ENCODE data around the gene GPRC5D.

GPRC5D gene

DNA sequence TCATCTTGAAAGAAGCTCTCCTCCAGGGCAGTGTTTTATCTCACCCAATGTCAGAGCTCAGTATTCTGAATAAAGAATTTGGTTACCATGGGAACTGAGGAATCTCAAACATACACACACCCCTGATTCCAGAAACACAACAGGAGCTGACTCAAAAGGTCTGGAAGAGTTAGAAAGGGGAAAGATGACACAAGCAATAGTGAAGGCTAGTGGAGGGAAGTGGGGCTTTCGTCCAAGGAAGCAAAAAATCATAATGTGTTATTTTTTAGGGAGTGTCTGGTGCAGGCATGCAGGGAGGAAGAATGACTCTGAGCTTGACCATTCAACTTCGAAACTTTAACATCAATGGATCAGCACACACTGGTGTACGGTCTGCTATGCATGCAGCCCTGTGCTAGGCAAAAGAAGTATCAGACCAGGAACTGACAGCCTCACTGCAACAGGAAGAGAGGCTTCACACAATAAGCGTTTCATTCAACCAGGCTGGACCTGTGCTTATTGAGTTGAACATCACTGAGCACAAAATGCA lies 27.8 kb upstream of the GPRC5D start:
- DNase-seq (ENCODE audit: low read depth in 1 of 2, low spot score in 1 of 2) = no peak

- DNase-seq (ENCODE audit: low read depth in 1 of 2, low spot score in 1 of 2) = no peak
These were observed 27.2 kb upstream of the GPRC5D start for GRCh38 chr12:12979126-12979525.

GRCh38 chr12:12977231-12977630 lies 25.3 kb upstream of the GPRC5D start:
- DNase-seq (ENCODE audit: low read depth in 1 of 2, low spot score in 1 of 2) = no peak

DNA sequence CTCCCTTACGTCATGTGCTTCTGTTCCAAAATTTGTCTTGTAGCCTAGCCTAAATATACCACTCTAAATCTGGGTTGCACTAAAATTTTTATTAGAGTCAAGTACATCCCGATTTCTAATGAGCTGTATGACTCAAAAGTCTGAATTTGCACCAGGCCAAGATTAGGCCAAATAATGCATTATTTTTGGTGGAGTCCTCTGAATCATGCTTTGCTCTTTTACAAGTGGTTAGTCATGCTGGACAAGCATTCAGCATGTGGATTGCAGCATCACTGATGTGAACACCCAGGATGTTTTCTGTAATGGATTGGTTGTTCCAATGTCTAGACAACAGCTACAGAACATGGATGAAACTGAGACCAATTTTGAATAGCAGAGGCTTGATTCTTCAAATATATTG lies 24.4 kb upstream of the GPRC5D start:
- DNase-seq (ENCODE audit: low read depth in 1 of 2, low spot score in 1 of 2) = no peak

DNA sequence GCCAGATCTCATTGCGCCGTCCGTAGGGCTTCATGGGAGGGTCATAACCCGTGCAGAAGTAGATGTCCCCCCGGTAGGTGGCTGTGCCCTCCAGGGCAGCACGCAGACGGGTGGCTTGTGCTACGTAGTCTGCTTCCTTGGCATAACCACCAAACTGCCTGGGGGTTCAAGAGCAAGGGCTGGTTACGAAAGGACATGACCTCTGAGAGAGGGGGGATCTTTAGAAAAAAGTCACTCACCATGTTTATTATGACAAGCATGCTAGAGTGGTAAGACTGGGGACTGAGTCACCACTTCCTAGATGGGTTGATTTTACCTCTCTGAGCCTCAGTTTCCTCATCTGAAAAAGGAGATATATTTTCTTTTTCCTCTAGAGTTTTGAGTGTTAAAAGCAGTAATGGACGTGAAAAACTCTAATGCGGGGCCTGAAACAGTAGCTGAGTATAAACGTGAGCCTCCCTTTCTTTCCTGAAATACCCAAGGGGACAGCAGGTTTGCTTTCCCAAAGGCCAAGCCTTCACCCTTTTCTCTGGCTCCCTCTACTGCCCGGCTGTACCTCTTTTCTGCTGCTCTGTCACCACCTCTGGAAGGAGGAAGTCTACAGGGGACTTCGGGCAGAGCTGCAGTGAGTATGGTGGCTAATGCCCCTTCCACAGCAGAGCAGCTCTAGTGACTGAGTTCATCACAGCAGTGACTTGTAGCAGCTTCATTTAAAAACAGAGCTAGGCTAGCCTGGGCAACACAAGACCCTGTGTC lies 23.5 kb upstream of the GPRC5D start:
- no peak for DNase-seq (ENCODE audit: low read depth in 1 of 2, low spot score in 1 of 2)

- DNase-seq (ENCODE audit: low read depth in 1 of 2, low spot score in 1 of 2) = no peak
These were observed 22.2 kb upstream of the GPRC5D start for GRCh38 chr12:12974211-12974610.

GRCh38 chr12:12973019-12973418 lies 21.0 kb upstream of the GPRC5D start:
- no peak for DNase-seq (ENCODE audit: low read depth in 1 of 2, low spot score in 1 of 2)

- no peak for DNase-seq (ENCODE audit: low read depth in 1 of 2, low spot score in 1 of 2)
These were observed 13.9 kb upstream of the GPRC5D start for GRCh38 chr12:12965836-12966235.

GRCh38 chr12:12964255-12964654 lies 12.3 kb upstream of the GPRC5D start:
- no peak for DNase-seq (ENCODE audit: low read depth in 1 of 2, low spot score in 1 of 2)

DNA sequence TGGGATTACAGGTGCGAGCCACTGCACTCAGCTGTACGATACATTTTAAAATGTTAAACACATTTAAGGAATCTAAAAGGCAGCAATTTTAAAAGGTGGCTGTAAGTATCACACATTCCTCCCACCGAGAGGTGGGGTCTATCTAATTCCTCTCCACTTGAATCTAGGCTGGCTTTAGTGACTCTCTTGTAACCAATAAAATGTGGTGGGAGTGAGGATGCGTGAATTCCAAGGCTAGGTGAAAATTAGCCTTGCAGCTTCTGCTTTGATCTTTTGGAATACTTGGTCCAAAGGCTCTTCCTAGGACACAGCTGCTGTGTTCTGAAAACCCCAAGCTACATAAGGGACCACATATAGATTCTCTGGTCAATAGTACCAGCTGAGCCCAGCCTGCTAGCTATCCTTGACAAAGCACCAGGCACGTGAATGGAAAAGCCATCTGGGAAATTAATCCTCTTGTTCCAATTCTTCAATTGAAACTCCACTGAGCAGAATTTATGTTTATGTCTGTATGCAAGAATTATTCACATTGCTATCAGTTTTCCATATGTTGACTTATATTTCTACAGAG lies 8.8 kb upstream of the GPRC5D start:
- DNase-seq (ENCODE audit: low read depth in 1 of 2, low spot score in 1 of 2) = no peak

GRCh38 chr12:12958886-12959285 lies 6.9 kb upstream of the GPRC5D start:
- DNase-seq (ENCODE audit: low read depth in 1 of 2, low spot score in 1 of 2) = no peak

- no peak for DNase-seq (ENCODE audit: low read depth in 1 of 2, low spot score in 1 of 2)
These were observed 3.1 kb upstream of the GPRC5D start for GRCh38 chr12:12954878-12955625.

GRCh38 chr12:12954356-12954755 lies 2.4 kb upstream of the GPRC5D start:
- DNase-seq (ENCODE audit: low read depth in 1 of 2, low spot score in 1 of 2) = no peak

DNA sequence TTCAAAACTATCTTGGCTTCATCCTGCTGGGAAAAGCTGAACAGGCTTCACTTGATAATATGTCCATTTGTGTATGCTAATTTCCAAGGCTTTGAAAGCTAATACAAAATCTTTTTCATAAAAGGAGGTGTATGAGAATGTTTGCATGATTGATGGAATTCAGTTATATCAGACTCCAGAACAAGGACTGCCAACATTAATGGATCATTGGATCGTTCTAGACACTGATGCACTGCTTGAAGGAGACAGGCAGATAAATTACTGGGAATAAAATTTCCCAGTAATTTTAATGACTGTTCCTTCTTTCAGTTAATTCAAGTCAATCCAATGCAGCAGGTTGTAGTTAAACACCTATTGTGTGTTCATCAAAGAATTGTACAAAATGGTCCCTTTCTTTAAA lies 466 bp downstream of the GPRC5D start:
- no peak for DNase-seq (ENCODE audit: low read depth in 1 of 2, low spot score in 1 of 2)

DNA sequence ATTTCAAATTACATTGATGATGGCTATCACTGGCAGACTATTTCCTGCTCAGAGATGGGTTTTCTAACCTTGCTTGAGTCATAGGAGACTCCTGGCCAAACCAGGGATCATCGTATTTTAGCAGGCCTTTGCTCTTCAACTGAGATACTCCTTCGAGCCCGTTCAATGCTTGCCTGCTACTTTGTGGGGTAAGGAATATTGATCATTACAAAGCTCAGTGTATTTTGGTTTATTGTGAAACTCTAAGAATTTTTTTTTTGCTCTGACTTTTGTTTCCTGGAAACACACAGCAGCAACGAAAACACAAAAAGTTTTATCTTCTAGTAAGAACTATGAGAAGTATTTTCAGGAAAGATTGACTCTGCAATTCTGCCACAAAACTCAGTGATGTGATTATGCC lies 4.1 kb downstream of the GPRC5D start:
- no peak for DNase-seq (ENCODE audit: low read depth in 1 of 2, low spot score in 1 of 2)

DNA sequence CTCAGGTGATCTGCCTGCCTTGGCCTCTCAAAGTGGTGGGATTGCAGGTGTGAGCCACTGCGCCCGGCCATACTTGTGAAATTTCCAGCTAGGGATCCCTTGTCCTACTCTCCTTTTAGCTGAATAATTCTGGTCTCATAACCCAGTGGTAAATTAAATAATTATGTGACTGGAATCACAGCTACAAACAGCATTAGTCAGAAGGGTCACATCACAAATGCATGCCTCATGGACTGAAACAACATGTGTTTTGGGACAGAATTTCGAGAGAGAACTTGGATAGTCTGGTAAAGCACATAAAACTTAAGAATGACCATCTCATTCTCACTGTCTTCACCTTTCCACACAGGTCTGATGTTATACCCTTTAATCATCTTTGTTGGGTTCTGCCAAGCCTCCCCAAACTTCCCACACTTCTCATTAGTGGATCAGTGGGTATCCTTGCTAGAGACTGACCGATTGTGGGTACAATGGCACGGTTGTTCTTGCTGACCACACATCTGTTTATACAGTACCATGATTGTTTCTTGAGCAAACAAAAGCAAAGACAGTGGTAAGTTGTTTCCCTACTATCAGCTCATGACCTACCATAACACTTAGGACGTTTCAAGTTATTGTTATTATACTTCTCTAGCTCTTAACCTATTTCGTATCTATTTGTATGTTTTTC lies 5.1 kb downstream of the GPRC5D start:
- DNase-seq (ENCODE audit: low read depth in 1 of 2, low spot score in 1 of 2) = no peak

DNA sequence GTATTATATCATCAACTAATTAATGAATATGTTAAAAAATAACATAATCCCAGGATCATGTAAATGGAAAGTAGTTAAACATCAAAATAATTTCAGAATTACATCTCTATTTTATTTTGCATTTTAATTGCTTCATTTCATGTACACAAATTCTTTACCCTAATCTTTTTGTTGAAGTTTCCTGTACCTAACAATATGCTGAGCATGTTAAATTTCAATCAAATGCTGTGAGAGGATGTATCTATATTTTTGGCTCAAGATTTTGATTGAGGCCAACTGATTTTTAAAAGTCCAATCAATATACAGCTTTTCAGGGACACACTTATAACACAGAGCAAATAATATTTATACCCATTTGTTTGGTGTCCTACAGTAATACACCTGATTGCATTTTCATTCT lies 6.4 kb downstream of the GPRC5D start:
- DNase-seq (ENCODE audit: low read depth in 1 of 2, low spot score in 1 of 2) = no peak

DNA sequence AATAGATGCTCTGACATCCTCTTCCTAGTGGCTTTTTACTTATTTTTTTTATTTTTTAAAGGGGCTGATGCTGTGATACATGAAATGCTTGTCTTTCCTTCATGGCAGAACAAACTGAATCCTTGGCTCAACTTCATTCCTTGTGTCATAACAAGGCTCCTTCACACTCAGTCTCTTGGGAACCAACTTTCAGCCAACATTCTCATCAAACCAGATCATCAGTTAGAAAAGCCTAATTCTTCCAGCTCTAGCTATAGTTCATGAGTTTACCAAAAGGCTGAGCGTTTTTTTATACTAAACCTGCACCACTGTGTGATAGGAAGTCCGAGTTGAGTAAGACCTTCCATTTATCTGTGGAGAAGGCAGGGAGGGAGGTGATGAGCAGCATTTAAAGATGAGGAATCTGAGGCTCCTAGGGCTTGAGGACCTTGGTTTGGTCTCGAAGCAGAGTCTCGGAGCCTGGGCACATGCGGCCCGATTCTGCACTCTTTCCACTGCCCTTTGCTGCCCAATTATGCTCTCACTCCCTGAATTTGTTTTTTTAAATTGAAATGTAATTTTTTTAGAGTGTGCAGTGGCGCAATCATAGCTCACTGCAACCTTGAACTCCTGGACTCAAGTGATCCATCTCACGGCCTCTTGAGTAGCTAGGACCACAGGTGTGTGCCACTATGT lies 8.2 kb downstream of the GPRC5D start:
- DNase-seq (ENCODE audit: low read depth in 1 of 2, low spot score in 1 of 2) = no peak

DNA sequence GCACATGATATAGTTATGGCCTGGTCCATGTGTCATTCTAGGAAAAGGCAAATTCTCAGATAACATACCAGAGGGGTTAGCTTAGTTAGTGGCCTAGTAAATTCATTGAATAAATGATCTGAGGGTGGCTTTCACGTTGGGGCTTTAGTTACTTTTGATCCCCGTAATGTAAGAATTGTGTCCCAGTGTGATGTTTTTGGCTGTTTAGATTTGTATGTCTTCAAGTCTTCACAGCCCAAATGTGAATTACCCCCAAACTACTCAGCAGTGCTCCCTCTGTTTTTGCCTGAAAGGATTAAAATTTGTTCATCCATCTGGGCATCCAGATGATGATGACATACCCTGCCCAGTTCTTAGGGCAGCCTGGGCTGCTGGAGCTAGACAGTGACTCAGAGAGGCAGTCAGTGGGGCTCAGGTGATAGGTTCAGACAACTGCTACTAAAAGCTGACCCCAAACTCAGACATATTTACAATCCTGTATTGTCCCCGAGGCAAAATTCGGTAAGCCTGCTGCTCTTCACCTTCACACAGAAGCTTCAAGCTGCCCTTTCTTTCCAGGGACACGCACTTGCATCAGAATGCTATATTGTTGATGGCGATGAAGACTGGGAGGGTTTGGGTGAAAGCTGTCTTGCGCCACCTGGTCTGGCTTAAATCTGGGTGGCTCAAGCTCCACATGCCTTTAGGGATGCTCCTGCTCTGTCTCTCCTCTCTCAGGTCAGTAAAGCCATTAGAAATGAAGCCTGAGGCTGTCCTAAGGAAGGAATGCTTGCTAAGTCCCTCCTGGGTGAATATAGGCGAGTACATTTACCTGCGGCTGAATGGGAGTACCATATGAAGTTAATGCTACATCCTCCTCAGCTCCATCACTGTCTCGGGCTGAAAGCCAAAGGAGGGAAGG lies 10.3 kb downstream of the GPRC5D start:
- DNase-seq (ENCODE audit: low read depth in 1 of 2, low spot score in 1 of 2) = no peak

DNA sequence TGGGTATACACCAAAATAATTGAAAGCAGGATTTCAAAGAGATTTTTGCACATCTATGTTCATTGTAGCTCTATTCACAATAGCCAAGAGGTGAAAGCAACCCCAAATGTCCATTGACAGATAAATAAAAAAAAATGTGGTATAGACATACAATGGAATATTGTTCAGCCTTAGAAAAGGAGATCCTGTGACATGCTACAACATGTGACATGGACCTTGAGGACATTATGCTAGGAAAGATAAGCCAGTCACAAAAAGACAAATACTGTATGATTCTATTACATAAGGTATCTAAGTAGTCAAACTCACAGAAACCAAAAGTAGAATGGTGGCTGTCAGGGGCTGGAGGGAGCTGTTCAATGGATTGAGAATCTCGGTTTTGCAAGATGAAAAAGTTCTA lies 12.1 kb downstream of the GPRC5D start:
- DNase-seq (ENCODE audit: low read depth in 1 of 2, low spot score in 1 of 2) = no peak

Data from stimulated activated CD4-positive, alpha-beta T cell treated with anti-CD3 and anti-CD28 coated beads, Interleukin-15, amount 100 ng/mL, for 1 hour (primary cell).